Nephron progenitor cell (in vitro differentiated cells): ENCODE data around the gene CASQ2.
A peak's percentile ranks its signal among the peaks of the same experiment; 100 is the strongest.

ENCODE experiments used
- DNase-seq: peaks from one replicate; pipeline ENCODE4 v3.0.0; 2021
- H3K27ac Mint-ChIP-seq: 2 replicates; pipeline ENCODE4 v1.8.0; 2021; ENCODE audit warnings: mild to moderate bottlenecking, moderate library complexity, mixed read lengths
- H3K27me3 Mint-ChIP-seq: 2 replicates; pipeline ENCODE4 v1.8.0; 2021; ENCODE audit warnings: mild to moderate bottlenecking, low read depth, mixed read lengths; ENCODE audit not compliant: poor library complexity
- H3K36me3 Mint-ChIP-seq: 2 replicates; pipeline ENCODE4 v1.8.0; 2021; ENCODE audit warnings: low read depth, mixed read lengths
- H3K4me1 Mint-ChIP-seq: 2 replicates; pipeline ENCODE4 v1.8.0; 2021; ENCODE audit warnings: mixed read lengths
- H3K4me3 Mint-ChIP-seq: 2 replicates; pipeline ENCODE4 v1.8.0; 2021; ENCODE audit warnings: mild to moderate bottlenecking, moderate library complexity, mixed read lengths
- H3K9me3 Mint-ChIP-seq: 2 replicates; pipeline ENCODE4 v1.8.0; 2021; ENCODE audit warnings: mild to moderate bottlenecking, moderate library complexity, mixed read lengths
- TF ChIP-seq, protein P1 (sequence below): fragments of 200-600 bp; sonication (generic); IDR thresholded peaks from 2 replicates; pipeline ENCODE4 v1.5.0; 2021; ENCODE audit warnings: antibody characterized with exemption

Gene CASQ2

GRCh38 chr1:115726570-115726969, 41.9 kb downstream of the CASQ2 start:
- DNase-seq = no peak
- Mint-ChIP-seq H3K27ac (no peak overlapping the region), H3K4me3 (no peak overlapping the region), H3K36me3 (no peaks in the 10 kb centered on the region), H3K9me3 (no peaks in the 10 kb centered on the region), H3K4me1 (peaks cover 51% of the 10 kb centered on the region), H3K27me3 (peaks cover 3% of the 10 kb centered on the region)
- TF ChIP-seq, protein P1, sequence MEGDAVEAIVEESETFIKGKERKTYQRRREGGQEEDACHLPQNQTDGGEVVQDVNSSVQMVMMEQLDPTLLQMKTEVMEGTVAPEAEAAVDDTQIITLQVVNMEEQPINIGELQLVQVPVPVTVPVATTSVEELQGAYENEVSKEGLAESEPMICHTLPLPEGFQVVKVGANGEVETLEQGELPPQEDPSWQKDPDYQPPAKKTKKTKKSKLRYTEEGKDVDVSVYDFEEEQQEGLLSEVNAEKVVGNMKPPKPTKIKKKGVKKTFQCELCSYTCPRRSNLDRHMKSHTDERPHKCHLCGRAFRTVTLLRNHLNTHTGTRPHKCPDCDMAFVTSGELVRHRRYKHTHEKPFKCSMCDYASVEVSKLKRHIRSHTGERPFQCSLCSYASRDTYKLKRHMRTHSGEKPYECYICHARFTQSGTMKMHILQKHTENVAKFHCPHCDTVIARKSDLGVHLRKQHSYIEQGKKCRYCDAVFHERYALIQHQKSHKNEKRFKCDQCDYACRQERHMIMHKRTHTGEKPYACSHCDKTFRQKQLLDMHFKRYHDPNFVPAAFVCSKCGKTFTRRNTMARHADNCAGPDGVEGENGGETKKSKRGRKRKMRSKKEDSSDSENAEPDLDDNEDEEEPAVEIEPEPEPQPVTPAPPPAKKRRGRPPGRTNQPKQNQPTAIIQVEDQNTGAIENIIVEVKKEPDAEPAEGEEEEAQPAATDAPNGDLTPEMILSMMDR = no peak

GRCh38 chr1:115726161-115726560, 42.4 kb downstream of the CASQ2 start:
- peaks cover 3% of the 10 kb centered on the region for H3K27me3 Mint-ChIP-seq
- peak overlapping the region; percentile 16 for H3K27ac Mint-ChIP-seq
- H3K9me3 Mint-ChIP-seq = no peaks in the 10 kb centered on the region
- DNase-seq = no peak
- peaks cover 51% of the 10 kb centered on the region for H3K4me1 Mint-ChIP-seq
- H3K36me3 Mint-ChIP-seq = no peaks in the 10 kb centered on the region
- no peak overlapping the region for H3K4me3 Mint-ChIP-seq
- TF ChIP-seq, protein P1 = no peak

GRCh38 chr1:115725600-115725999, 42.9 kb downstream of the CASQ2 start:
- Mint-ChIP-seq H3K27me3 (peaks cover 2% of the 10 kb centered on the region), H3K4me1 (peaks cover 47% of the 10 kb centered on the region), H3K4me3 (no peak overlapping the region), H3K9me3 (no peaks in the 10 kb centered on the region), H3K36me3 (no peaks in the 10 kb centered on the region), H3K27ac (peak overlapping the region; percentile 16)
- peak; percentile 19 for DNase-seq
- TF ChIP-seq, protein P1 = no peak

DNA sequence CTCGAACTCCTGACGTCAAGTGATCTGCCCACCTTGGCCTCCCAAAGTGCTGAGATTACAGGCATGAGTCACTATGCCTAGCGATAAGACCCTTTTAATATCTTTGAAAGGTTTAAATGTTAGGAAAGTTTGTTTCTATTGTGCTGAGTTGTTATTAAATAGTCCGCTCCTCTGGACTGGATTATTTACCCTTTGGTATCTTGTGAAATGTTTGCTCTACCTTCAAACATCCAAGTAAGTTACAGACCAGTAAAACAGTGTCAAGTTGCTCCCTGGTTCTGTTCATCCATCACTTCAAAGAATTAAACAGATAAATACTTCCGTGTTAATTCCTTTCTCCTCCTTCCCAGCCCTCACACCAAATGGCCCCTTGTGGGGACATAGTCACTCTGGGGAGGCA, 44.8 kb downstream of the CASQ2 start:
- Mint-ChIP-seq H3K9me3 (no peaks in the 10 kb centered on the region), H3K4me3 (no peak overlapping the region), H3K4me1 (peaks cover 42% of the 10 kb centered on the region), H3K36me3 (no peaks in the 10 kb centered on the region), H3K27me3 (no peaks in the 10 kb centered on the region), H3K27ac (no peak overlapping the region)
- no peak for DNase-seq
- TF ChIP-seq, protein P1 = no peak

- Mint-ChIP-seq H3K27me3 (no peaks in the 10 kb centered on the region), H3K4me1 (peaks cover 36% of the 10 kb centered on the region), H3K4me3 (no peak overlapping the region), H3K36me3 (no peaks in the 10 kb centered on the region), H3K27ac (no peak overlapping the region), H3K9me3 (no peaks in the 10 kb centered on the region)
- no peak for DNase-seq
- TF ChIP-seq, protein P1 = no peak
Measured at GRCh38 chr1:115722221-115722620, 46.3 kb downstream of the CASQ2 start.

DNA sequence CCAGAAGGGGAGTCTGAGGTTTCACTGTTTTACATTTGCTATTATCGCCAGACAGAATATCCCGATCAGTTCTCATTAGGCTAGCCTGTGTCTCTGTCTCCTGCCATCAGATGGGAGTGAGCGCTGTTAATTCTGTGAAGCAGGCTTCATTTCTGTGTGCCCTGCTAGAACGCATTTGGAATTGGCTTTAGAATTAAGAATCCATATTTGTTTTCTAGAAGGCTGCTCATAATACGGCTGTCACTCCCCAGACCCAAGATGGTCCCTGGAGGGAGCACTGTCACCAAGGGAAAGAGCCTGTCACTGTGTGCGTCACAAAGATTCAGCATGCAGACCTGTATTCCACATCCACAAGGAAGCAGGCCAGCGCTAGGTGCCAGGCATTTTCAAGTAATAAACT, 49.2 kb downstream of the CASQ2 start:
- H3K36me3 Mint-ChIP-seq = no peaks in the 10 kb centered on the region
- no peak overlapping the region for H3K27ac Mint-ChIP-seq
- no peak for DNase-seq
- H3K27me3 Mint-ChIP-seq = no peaks in the 10 kb centered on the region
- TF ChIP-seq, protein P1 = no peak
- no peaks in the 10 kb centered on the region for H3K9me3 Mint-ChIP-seq
- H3K4me1 Mint-ChIP-seq = peaks cover 26% of the 10 kb centered on the region
- no peak overlapping the region for H3K4me3 Mint-ChIP-seq
